Measurements from ENCODE around the gene SLC33A1. TPM values are rescaled to one million over a fixed set of nuclear protein-coding genes. Genes with fewer than 3 reads are reported as not detected.

Gene SLC33A1
- total RNA-seq, 6 donors from 2014 or later = 12.6 to 43.3 (median 31.1) TPM

DNA sequence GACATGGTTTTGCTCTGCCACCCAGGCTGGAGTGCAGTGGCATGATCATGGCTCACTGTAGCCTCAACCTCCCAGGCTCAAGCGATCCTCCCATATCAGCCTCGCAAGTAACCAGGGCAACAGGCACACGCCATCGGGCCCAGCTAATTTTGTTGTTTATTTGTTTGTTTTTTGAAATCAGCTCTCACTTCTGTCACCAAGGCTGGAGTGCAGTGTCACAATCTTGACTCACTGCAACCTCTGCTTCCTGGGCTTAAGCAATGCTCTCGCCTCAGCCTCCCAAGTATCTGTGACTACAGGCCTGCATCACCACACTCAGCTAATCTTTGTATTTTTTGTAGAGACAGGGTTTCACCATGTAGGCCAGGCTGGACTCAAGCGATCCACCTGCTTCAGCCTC lies 83.1 kb downstream of the SLC33A1 start:
- Histone ChIP-seq H3K9me3 (peaks cover 0 to 4% (median 0%) of the 10 kb centered on the region in 4 donors), H3K4me1 (no peaks in the 10 kb centered on the region), H3K27ac (no peak overlapping the region), H3K4me3 (no peak overlapping the region), H3K27me3 (no peaks in the 10 kb centered on the region), H3K36me3 (peaks cover 0 to 15% (median 2%) of the 10 kb centered on the region in 4 donors)
- TF ChIP-seq, protein P1, sequence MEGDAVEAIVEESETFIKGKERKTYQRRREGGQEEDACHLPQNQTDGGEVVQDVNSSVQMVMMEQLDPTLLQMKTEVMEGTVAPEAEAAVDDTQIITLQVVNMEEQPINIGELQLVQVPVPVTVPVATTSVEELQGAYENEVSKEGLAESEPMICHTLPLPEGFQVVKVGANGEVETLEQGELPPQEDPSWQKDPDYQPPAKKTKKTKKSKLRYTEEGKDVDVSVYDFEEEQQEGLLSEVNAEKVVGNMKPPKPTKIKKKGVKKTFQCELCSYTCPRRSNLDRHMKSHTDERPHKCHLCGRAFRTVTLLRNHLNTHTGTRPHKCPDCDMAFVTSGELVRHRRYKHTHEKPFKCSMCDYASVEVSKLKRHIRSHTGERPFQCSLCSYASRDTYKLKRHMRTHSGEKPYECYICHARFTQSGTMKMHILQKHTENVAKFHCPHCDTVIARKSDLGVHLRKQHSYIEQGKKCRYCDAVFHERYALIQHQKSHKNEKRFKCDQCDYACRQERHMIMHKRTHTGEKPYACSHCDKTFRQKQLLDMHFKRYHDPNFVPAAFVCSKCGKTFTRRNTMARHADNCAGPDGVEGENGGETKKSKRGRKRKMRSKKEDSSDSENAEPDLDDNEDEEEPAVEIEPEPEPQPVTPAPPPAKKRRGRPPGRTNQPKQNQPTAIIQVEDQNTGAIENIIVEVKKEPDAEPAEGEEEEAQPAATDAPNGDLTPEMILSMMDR (IDR thresholded peaks at IDR 0.05) = no peak
- TF ChIP-seq POLR2AphosphoS5 (IDR thresholded peaks at IDR 0.05) (no peak), EP300 (IDR thresholded peaks at IDR 0.05) (no peak), POLR2A (IDR thresholded peaks at IDR 0.05) (no peak)
- WGBS, 2 donors = 94% methylated on average over 6 of the region's 6 CpGs
- no peak for DNase-seq
- ATAC-seq (ENCODE audit: low FRiP score in 2 of 2) = no peak

Other genes starting within 250 kb of the SLC33A1 start
- 10 to 100 TPM in 4 of 6 donors, 1 to 10 TPM in 2; 7.7 to 26.3 (median 13.6) TPM for gene PLCH1, start 109.4 kb downstream of the SLC33A1 start, total RNA-seq
- gene C3orf33, start 48.1 kb downstream of the SLC33A1 start, total RNA-seq = 1 to 10 TPM; 2.1 to 4.3 (median 3.3) TPM
- gene GMPS, start 16.2 kb upstream of the SLC33A1 start, total RNA-seq = 10 to 100 TPM in 5 of 6 donors, 1 to 10 TPM in 1; 9.4 to 38.0 (median 28.5) TPM

All from upper lobe of left lung (tissue), 6 donors.